ENCODE results near the gene SPANXD. TPM values are rescaled to one million over a fixed set of nuclear protein-coding genes. Genes with fewer than 3 reads are reported as not detected.

The SPANXD gene, protein sequence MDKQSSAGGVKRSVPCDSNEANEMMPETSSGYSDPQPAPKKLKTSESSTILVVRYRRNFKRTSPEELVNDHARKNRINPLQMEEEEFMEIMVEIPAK
- not detected in 2 replicates for total RNA-seq

DNA sequence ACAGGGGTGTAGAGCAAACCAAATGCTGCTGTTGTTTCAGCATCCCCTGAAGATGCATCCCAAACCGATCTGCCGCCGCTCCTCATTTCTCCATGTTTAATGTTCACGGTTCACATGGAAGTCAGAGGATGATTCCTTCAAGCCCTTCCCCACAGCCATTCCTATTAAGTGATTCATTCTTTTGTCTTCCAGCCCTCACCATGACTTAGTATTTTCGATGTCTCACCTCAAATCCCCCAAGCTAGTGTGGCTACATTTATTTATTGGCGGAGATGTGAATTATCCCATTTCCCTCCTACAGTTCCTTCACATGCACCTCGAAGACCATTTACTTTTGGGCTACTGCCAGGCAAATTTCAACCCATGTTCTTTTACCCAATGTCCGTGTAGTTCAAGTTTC is at the start of gene SPANXD:
SPANXD (minus strand) TSS at position 101 of the 400 bp plus-strand sequence. CDS start 334 bp downstream, outside the sequence.

Other genes with a start within 250 kb of the SPANXD start
- not detected in 2 replicates for gene SPANXA1, start 114.0 kb downstream of the SPANXD start, total RNA-seq
- not detected in 2 replicates for gene SPANXA2, start 109.0 kb downstream of the SPANXD start, total RNA-seq
- 0.09 TPM in 1 of 2 replicates, not detected in the other for gene MAGEC3, start 139.6 kb upstream of the SPANXD start, total RNA-seq
- not detected in 2 replicates for gene MAGEC1, start 205.2 kb upstream of the SPANXD start, total RNA-seq

Measured in endothelial cell of coronary artery (primary cell).